Endothelial cell of umbilical vein (primary cell): ENCODE measurements around the gene TMC6. TPM values are rescaled to one million over a fixed set of nuclear protein-coding genes. Genes with fewer than 3 reads are reported as not detected.

ENCODE experiments used
- BruUV-seq: library from RNA; stranded (reverse); fragments of 400-500 nt; replicated peaks from 2 replicates; lab custom pipeline; 2021; lab: Mats Ljungman, UMichigan
- CTCF ChIA-PET: fragments of 300-600, 350-600 bp; sonication (Branson Sonifier 250); formaldehyde crosslinking; loops from one replicate; lab custom pipeline; 2021; ENCODE audit warnings: antibody characterized with exemption, inconsistent platforms; lab: Charles Lee
- POLR2A ChIA-PET: fragments of 300-600, 350-600 bp; sonication (Branson Sonifier 250); formaldehyde crosslinking; loops from one replicate; lab custom pipeline; 2021; ENCODE audit warnings: antibody characterized with exemption, inconsistent platforms; lab: Charles Lee
- DNase-seq: peaks from one replicate; pipeline ENCODE4 v3.0.0-alpha.2; 2011; ENCODE audit warnings: low read depth, low spot score
- FAIRE-seq: peaks from 2 replicates; lab custom pipeline; 2011; peaks lifted over from hg19 to GRCh38; lab: Jason Lieb, UNC
- H2AFZ ChIP-seq: 2 replicates; pipeline ENCODE4 v1.6.0; 2012; ENCODE audit warnings: low read depth, low read length, control low read depth, inconsistent platforms
- H3K27ac ChIP-seq: 2 replicates; pipeline ENCODE4 v1.5.1; 2011; ENCODE audit warnings: low read depth, mild to moderate bottlenecking, control low read depth, low read length, moderate library complexity; ENCODE audit not compliant: insufficient read depth
- H3K27me3 ChIP-seq, 2 experiments: 2 replicates each; pipeline versions ENCODE4 v1.6.0 to v1.6.1; 2011; ENCODE audit warnings: low read length in 2 of 2, mixed read lengths in 1 of 2; ENCODE audit not compliant: control insufficient read depth in 2 of 2, insufficient read depth in 2 of 2
- H3K36me3 ChIP-seq, 2 experiments: 2 replicates in 1 of 2; 3 replicates in 1 of 2; pipeline ENCODE4 v1.5.1; 2011; ENCODE audit warnings: low read length in 2 of 2, mild to moderate bottlenecking in 1 of 2, moderate library complexity in 1 of 2; ENCODE audit not compliant: control insufficient read depth in 2 of 2, insufficient read depth in 2 of 2; ENCODE audit errors: extremely low read depth in 1 of 2
- H3K4me1 ChIP-seq: 3 replicates; pipeline ENCODE4 v1.5.1; 2011; ENCODE audit warnings: mild to moderate bottlenecking, low read length; ENCODE audit not compliant: control insufficient read depth, insufficient read depth; ENCODE audit errors: extremely low read depth
- H3K4me2 ChIP-seq: 2 replicates; pipeline ENCODE4 v1.6.1; 2011; ENCODE audit warnings: low read length, control low read depth, mixed read lengths; ENCODE audit not compliant: insufficient read depth
- H3K4me3 ChIP-seq, 3 experiments: fragments of 200-600 bp in 1 of 3; sonication (generic), shearing (Covaris generic) in 1 of 3; replicated peaks in 1 of 3; 2 replicates each; pipeline ENCODE4 v1.5.1; 2011 to 2016; ENCODE audit warnings: control low read depth in 3 of 3, low read length in 3 of 3, mild to moderate bottlenecking in 2 of 3, inconsistent platforms in 1 of 3, low read depth in 1 of 3, moderate library complexity in 1 of 3; ENCODE audit not compliant: insufficient read depth in 1 of 3
- H3K79me2 ChIP-seq: 2 replicates; pipeline ENCODE4 v1.6.0; 2012; ENCODE audit warnings: low read length, inconsistent platforms; ENCODE audit not compliant: control insufficient read depth, insufficient read depth
- H3K9ac ChIP-seq: replicated peaks from 2 replicates; pipeline ENCODE3; 2011; ENCODE audit warnings: low read length, control low read depth; ENCODE audit not compliant: insufficient read depth; ENCODE audit errors: extremely low read depth
- H3K9me1 ChIP-seq: replicated peaks from 3 replicates; pipeline ENCODE4 v1.6.0; 2011; ENCODE audit warnings: mild to moderate bottlenecking, low read length; ENCODE audit not compliant: control insufficient read depth, insufficient read depth; ENCODE audit errors: extremely low read depth
- H3K9me3 ChIP-seq: replicated peaks from 2 replicates; pipeline ENCODE4 v1.5.1; 2012; ENCODE audit warnings: low read length, inconsistent platforms; ENCODE audit not compliant: control insufficient read depth, insufficient read depth
- H4K20me1 ChIP-seq: replicated peaks from 2 replicates; pipeline ENCODE3; 2011; ENCODE audit warnings: mild to moderate bottlenecking, low read length; ENCODE audit not compliant: control insufficient read depth, insufficient read depth; ENCODE audit errors: extremely low read depth
- EZH2 ChIP-seq: IDR thresholded peaks from 2 replicates; pipeline ENCODE4 v1.6.1; 2012; ENCODE audit warnings: borderline replicate concordance, low read depth, mild to moderate bottlenecking, moderate library complexity, low read length, inconsistent platforms; ENCODE audit not compliant: severe bottlenecking
- FOS ChIP-seq: IDR thresholded peaks from 2 replicates; pipeline ENCODE4 v1.6.1; 2011; ENCODE audit warnings: mild to moderate bottlenecking, low read length, moderate library complexity, borderline replicate concordance; ENCODE audit not compliant: insufficient read depth
- GATA2 ChIP-seq: IDR thresholded peaks from 2 replicates; pipeline ENCODE4 v1.7.0; 2011; ENCODE audit warnings: low read depth, mild to moderate bottlenecking, moderate library complexity, mixed read lengths, low read length; ENCODE audit not compliant: insufficient read length, insufficient read depth
- JUN ChIP-seq: IDR thresholded peaks from 2 replicates; pipeline ENCODE4 v1.6.1; 2011; ENCODE audit warnings: borderline replicate concordance, low read depth; ENCODE audit not compliant: insufficient read length, insufficient read depth
- MYC ChIP-seq: IDR thresholded peaks from one replicate; pipeline ENCODE4 v1.6.1; 2011; ENCODE audit warnings: mild to moderate bottlenecking, low read depth, low read length
- POLR2A ChIP-seq: IDR thresholded peaks from 2 replicates; pipeline ENCODE4 v1.6.1; 2012; ENCODE audit warnings: low read depth, mild to moderate bottlenecking, control low read depth, low read length
- POLR2AphosphoS5 ChIP-seq: IDR thresholded peaks from 2 replicates; pipeline ENCODE4 v1.6.1; 2012; ENCODE audit warnings: low read depth, mild to moderate bottlenecking, control low read depth, low read length, moderate library complexity; ENCODE audit not compliant: insufficient read depth
- dilution Hi-C: fragments of 300-500 bp; cut with MboI; formaldehyde crosslinking; loops from one replicate; pipeline ENCODE4 v1.15.0; 2019; ENCODE audit warnings: low sequenced_read_pairs; ENCODE audit not compliant: extremely low pct_ligation_motif_present
- intact Hi-C: fragments of 100-400 bp; cut with micrococcal nuclease; formaldehyde crosslinking; loops from one replicate; pipeline ENCODE4 v1.10.0; 2022
- polyA plus RNA-seq, 4 experiments: library from polyadenylated mRNA; depleted of rRNA in 3 of 4; stranded (reverse) in 3 of 4; unstranded in 1 of 4; fragments of >200 nt; gene quantifications; 2 replicates each; pipeline versions ENCODE4 v1.2.1 to v1.2.3, GENCODE V29; 2011 to 2012; ENCODE audit warnings: missing spikeins in 1 of 4
- total RNA-seq: library from RNA; stranded (reverse); gene quantifications from 2 replicates; pipeline ENCODE4 v1.2.3, GENCODE V29; 2021
- TF ChIP-seq, protein P1 (sequence below), 2 donors: IDR thresholded peaks; 1 replicate in 1 of 2; 2 replicates in 1 of 2; pipeline ENCODE4 v1.5.1; 2011; ENCODE audit warnings: low read length in 2 of 2, mild to moderate bottlenecking in 2 of 2, moderate library complexity in 2 of 2, control low read depth in 1 of 2, inconsistent platforms in 1 of 2, low read depth in 1 of 2; ENCODE audit not compliant: insufficient read depth in 1 of 2; ENCODE audit errors: extremely low read depth in 1 of 2

Gene TMC6
- total and polyA plus RNA-seq, 2 donors (not counting 3 experiments of a cell fraction or from before 2014, with no cell fraction given) = 23.2 to 72.4 TPM

- CTCF ChIA-PET = interaction anchor here (0.7 to 3.7 kb wide), 7 partner anchors 14 to 143 kb away, joined by 3 to 14 read pairs (median 4); no protein-coding TSS in a partner anchor
- no peak overlapping the region for H3K4me3 ChIP-seq
- peaks cover 0 to 13% of the 10 kb centered on the region in 2 experiments for H3K36me3 ChIP-seq
- no peaks in the 10 kb centered on the region for H3K27me3 ChIP-seq
- H3K27ac ChIP-seq = no peak overlapping the region
- no peak overlapping the region for H3K4me2 ChIP-seq
- FAIRE-seq (no peak), DNase-seq (no peak)
- H2AFZ ChIP-seq = no peak overlapping the region
- no peaks in the 10 kb centered on the region for H4K20me1 ChIP-seq
- no peak for TF ChIP-seq POLR2AphosphoS5
- TF ChIP-seq, protein P1, sequence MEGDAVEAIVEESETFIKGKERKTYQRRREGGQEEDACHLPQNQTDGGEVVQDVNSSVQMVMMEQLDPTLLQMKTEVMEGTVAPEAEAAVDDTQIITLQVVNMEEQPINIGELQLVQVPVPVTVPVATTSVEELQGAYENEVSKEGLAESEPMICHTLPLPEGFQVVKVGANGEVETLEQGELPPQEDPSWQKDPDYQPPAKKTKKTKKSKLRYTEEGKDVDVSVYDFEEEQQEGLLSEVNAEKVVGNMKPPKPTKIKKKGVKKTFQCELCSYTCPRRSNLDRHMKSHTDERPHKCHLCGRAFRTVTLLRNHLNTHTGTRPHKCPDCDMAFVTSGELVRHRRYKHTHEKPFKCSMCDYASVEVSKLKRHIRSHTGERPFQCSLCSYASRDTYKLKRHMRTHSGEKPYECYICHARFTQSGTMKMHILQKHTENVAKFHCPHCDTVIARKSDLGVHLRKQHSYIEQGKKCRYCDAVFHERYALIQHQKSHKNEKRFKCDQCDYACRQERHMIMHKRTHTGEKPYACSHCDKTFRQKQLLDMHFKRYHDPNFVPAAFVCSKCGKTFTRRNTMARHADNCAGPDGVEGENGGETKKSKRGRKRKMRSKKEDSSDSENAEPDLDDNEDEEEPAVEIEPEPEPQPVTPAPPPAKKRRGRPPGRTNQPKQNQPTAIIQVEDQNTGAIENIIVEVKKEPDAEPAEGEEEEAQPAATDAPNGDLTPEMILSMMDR (IDR thresholded peaks at IDR 0.05; ENCODE audit: extremely low read depth in 1 of 2, insufficient read depth in 1 of 2, low read depth in 1 of 2, low read length in 2 of 2) = no peak
- no peak for TF ChIP-seq MYC
- TF ChIP-seq POLR2A = no peak
- TF ChIP-seq JUN = no peak
- TF ChIP-seq GATA2 = no peak
- no peak for TF ChIP-seq FOS
- no peak for TF ChIP-seq EZH2
- H3K9me1 ChIP-seq = no peaks in the 10 kb centered on the region
- dilution Hi-C loops (no loop called here), intact Hi-C loops (no loop called here)
- no peaks in the 10 kb centered on the region for H3K79me2 ChIP-seq
- H3K9me3 ChIP-seq = no peaks in the 10 kb centered on the region
- BruUV-seq = no TSS peak
- no peaks in the 10 kb centered on the region for H3K4me1 ChIP-seq
- H3K9ac ChIP-seq = no peak overlapping the region
- POLR2A ChIA-PET = no interaction called here
Measured at GRCh38 chr17:78107976-78108725, 20.4 kb downstream of the TMC6 start.
